DMS53 treated with DMSO at 0.1 percent for 48 hours (cell line): ENCODE results near the gene TCTN2.

ENCODE experiments used
- DNase-seq: peaks from one replicate; lab custom pipeline; 2025; ENCODE audit not compliant: unreplicated experiment; lab: John Stamatoyannopoulos, UW

Gene TCTN2

DNA sequence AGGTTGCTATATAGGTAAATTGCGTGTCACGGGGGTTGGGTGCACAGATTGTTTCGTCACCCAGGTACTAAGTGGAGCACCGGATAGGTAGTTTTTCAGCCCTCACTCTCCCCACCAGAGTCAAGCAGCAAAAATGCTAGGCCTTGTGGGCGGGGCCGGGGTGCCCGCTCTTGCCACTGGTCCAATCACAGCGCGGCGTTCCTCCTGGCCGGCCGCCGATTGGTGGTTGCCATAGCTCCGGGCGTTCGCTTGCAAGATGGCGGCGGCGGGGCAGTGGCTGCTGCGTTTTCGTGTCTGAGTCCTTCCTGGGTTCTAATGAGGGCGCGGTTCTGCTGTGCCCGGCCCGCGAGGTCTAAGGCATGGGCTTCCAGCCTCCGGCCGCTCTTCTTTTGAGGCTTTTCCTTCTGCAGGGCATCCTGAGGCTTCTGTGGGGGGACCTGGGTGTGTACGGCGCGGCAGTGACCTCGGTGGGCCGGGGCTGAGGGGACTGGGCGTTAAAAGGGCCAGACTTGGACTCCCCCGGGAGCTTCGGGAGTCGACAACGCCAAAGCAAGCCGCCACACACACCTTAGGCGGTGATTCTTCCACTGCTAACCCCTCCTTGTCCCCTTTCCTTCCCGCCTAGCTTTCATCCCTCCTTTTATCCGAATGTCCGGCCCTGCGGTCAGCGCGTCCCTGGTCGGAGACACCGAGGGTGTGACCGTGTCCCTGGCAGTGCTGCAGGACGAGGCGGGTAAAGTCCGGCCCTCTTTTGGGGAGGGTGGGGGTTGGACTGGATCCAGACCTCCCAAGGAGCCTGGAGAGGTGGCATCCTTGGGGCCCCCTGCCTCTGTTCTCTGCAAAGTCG, at the start of gene TCTN2:
TSS of gene TCTN2 (plus strand) at position 232 of the 847 bp plus-strand sequence. CDS start at position 360, 128 bp downstream.
- DNase-seq: peak; percentile 88

DNA sequence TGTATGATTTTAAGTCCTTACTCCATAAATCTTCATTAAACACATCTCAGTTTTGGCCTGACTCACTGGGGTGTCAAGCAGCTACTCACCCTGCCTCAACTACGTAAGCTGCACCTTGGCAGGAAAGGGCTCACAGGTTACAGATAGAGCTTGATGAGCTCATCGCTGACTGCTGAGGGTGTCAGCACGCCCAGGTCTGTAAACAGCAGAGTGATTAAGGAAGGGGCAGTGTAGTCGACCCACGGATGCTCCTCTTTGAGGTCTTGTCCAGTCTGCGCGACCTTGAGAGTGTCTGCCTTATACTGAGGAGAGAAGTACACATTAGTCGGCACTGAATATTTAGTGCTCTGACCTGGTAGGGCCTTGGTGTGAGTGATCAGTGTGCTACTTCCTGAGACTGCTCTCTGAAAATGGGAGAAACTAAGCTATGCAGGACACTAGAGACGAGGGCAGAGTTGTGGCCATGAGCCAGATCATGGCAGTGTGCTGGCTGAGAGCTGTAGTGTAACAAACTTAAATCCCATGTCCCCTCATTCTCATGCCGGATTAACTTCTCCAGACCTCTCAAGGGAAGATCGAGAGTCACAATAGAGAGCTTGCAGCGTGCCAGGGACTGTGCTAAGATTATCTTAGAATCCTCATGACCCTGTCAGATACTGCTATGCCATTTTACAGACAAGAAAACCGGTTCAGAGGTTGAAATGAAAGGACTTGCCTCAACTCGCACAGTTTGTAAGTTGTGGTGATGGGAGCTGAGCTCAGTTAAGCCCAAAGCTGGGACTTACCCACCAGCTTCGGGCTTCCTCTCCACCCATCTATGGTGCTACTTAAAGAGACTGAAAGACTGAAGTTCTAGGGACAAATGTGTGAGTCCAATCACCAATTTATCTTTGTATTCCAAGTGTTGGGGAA, 49.0 kb upstream of the TCTN2 start:
- no peak for DNase-seq

DNA sequence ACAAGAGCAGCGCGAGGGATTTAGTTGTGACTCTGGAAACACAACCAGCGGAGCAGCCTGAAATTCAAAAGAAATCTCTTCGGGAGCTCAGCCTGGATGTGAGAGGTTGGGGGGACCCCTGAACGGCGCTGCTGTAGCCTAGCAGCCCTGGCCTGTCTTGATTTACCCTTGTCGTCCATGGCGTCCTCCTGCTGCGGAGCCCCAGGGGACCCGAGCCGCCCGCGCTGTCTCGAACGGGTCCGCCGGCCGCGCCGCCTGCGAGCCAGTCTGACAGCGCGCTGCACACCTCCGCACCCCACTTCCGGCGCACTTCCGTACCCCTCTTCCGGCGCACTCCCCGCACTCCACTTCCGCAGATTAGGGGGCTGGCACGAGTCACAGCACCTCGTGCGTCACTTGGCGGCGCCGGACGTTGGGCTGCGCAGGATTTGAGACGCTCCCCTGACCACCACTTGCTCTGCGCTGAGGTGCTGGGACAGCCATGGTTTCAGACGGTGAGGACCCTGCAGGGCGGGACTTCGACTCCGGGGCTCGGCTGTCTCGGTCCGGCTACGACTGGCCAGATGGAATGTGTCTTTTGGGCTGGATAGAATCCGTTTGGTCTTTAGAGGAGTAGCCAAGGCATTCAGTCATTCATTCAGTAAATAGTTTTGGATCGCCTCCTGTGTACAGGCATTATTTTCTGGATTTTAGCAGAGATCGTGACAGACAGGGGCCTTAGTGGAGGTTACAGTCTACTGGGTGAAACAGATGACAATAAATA, 37.4 kb upstream of the TCTN2 start, which contains the start of the genes EIF2B1 and GTF2H3:
TSS of gene EIF2B1 (minus strand) at position 308 of the 763 bp plus-strand sequence. CDS start at position 179, 129 bp downstream.
TSS of gene GTF2H3 (plus strand) at position 451 of the 763 bp plus-strand sequence. CDS start at position 482, 31 bp downstream.
- DNase-seq: peak; percentile 88

DNA sequence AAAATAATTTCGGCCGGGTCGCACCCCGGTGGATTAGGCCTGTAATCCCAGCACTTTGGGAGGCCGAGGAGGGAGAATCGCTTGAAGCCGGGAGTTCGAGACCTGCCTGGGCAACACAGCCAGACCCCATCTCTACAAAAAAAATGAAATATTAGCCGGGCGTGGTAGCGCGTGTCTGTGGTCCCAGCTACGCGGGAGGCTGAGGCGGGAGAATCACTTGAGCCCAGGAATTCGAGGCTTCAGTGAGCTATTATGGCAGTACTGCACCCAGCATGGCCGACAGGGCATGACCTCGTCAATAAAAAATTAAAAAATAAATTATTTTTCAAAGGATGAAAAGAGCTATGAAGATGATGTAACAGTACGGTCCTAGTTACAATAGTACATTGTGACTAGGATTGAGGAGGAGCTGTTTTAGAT, 36.8 kb upstream of the TCTN2 start:
- DNase-seq: no peak

DNA sequence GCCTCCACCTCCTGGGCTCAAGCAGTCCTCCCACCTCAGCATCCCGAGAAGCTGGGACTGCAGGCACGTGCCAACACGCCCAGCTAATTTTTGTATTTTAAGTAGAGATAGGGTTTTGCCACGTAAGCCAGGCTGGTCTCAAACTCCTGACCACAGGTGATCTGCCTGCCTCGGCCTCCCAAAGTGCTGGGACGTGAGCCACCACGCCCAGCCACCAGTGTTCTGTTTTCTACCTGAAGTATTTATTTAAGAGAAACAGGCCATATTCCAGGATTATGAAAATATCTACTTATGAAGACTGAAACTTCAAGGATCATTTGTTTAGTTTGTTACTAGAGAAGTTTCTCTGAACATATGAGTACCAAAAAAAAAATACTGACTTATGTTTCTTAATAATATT, 27.0 kb upstream of the TCTN2 start:
- DNase-seq: no peak

DNA sequence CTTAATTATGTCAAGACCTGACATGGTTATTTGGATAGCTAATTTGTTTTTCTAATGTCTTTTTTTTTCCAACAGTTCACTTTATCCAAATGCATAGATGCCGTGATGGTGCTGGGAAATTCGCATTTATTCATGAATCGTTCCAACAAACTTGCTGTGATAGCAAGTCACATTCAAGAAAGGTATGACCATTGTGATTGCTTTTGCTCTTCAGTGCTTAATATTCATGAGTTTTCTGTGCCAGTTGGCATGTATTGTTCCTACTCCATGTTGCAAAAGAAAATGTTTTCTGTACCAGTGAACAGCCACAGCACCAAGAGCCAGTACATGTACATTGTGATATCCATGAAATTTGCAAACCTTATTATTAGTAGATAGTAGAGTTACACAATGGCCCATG, 25.5 kb upstream of the TCTN2 start:
- DNase-seq: no peak

DNA sequence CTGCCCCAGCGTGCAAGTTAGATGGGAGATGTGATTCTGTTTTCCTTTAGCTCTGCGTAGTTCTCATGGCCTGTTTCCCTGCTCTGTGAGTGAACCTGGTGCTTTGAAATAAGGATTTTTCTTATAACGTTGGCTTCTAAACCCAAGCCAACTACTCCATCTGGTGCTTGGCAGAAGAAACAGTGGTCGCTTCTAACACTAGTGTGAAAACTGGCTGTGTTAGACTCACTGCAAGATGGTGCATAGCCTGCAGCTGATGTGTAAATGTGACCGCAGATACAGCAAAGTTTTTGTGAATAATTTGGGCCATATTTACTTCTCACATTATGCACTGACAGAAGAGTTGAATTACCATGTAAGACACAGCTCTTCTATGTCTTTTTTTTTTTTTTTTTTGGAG, 25.0 kb upstream of the TCTN2 start:
- no peak for DNase-seq

DNA sequence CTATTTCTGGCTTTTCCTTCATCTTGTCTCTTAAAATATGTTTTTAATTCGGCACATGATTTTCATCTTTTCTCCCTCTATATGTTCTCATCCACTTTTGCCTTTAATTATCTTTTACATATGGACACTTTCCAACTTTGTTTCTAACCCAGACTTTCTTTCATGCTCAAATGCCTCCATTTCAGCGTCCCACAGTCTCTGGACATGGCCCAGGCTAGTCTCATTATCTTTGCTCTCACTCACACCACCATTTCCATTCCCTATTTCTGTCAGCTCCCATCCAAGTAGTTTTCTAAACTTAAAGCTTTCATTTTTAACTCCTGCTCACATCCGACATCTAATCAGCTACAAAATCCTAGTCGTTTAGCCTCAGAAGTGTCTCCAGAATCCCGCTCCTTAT, 22.5 kb upstream of the TCTN2 start:
- DNase-seq: no peak

DNA sequence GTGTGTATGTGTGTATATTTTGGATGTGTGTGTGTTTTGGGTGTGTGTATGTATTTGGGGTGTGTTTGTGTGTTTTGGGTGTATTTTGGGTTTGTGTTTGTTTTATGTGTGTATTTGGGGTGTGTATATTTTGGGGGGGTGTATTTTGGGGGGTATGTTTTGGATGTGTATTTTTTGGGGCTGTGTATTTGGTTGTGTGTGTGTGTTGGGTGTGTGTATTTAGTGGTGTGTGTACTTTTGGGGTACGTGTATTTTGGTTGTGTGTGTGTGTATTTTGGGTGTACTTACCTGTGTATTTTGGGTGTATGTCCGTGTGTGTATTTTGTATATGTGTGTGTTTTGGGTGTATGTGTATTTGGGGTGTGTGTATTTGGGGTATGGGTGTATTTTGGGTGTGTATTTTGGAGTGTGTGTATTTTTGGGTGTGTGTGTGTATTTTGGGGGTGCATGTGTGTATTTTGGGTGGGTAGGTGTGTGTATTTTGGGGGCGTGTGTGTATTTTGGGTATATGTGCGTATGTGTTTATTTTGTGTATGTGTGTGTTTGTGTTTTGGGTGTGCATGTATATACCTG, 16.7 kb upstream of the TCTN2 start:
- DNase-seq: no peak

DNA sequence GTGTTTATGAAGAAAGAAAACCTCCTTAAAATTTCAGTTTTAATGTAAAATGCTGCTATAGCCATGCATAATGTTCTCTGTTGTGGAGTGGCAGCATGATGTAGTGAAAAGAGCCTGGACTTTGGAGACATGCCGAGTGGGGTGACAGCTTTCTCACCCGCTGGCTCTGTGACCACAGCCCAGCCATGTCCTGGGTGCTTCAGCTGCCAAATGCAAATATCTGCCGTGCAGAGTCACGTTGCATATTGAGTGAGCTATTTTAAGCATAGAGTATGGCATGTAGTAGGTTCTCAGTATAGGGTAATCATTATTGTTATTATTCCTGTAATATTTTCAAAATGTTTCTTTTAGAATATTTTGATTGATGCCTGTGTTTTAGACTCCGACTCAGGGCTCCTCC, 15.5 kb upstream of the TCTN2 start:
- DNase-seq: no peak

DNA sequence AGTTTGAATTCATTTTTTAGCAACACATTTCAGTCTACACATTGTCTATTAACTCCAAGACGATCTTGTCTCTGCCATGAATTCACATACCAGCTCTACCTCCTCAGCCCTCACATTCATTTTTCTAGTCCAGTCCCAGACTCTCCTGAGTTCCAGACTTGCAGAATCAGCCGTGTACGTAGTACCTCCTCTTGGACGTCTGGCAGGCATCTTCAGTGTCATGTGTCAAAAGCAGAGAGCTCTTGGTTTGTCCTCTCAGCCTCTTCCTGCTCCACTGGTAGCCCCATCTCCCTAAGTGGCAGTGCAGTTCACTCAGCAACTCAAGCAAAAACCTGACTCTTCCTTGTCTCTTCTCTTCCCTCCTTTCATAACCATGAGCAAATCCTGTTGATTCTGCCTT, 14.5 kb upstream of the TCTN2 start:
- DNase-seq: no peak

DNA sequence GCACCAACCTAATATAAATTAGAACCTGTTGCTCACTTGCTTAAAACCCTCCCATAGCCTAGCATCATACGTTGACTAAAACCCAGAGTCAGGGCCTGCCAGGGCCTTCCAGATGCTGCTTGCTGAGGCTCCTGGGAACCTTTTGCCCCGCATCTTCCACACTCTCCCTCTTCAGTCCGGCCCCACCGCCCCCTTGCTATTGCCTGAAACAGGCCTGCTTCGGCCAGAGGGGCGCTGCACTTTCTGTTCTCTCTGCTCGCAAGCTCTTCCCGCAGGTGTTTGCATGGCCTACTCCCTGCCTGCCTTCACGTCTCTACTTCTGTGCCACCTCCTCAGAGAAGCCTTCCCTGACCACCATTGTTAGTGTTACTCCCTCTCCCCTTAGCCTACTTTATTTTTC, 13.7 kb upstream of the TCTN2 start:
- DNase-seq: no peak

DNA sequence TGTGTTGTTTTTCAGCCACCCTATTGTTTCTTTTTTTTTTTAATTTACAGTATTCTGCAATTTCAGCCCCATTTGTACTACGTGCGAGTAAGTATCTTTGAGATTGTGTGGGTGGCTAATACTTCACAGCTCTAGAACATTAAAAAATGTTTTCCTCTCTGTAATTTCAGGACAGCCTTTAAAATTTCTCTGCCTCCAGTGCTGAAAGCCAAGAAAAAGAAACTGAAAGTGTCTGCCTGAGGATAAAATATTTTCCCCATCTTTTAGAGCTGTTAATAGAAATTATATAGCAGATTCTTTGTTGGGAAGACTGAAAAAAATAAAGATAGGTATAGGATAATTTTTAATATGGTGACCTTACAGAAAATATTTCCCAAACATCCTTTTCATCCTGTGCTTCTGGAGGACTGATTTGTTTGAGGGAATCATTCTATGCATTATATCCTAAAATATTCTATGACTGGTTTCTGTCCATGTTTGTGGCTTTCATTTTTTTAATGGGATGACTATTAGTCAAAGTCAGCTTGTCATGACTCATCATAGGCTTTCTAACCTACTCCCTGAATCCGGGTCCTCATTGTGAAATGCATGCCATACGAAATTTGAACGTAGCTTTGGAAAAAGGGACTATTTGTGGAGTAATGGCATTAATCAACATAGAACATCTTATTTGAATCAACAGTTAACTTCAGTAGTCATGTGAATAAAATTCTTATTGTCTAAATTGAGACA, 10.8 kb upstream of the TCTN2 start:
- DNase-seq: no peak

DNA sequence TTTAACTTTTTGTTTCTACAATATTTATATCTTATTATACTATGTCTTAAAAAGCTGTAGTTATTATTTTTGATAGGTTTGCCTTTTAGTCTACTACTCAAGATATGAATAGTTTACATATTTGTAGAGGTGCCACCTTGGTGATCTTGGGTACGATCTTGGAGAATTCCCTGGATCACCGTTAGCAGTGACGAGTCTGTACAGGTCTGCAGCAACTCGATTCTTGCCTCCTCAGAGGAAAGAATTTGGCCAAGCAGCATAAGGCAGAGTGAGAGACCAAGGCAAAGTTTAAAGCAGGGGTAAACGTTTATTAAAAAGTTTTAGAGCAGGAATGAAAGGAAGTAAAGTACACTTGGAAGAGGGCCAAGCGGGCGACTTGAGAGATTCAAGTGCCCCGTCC, 3.1 kb upstream of the TCTN2 start:
- DNase-seq: no peak

DNA sequence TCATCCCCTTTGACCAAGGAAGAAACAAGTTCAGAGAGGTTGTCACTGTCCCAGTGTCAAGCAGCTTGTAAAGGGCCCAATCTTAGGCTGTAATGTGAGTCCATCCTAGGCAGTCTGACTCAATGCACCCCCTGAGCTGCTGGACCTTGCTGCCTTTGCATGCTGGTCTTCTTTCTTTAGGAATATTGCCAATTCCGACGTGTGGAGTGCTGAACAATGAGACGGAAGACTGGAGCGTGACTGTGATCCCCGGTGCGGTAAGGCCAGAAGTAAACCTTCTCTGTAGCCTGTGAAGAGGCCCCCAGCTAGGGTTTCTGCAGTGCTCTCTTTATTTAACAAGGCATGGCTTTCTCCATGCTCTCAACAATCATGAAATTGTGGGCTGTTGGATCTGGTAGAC, 963 bp downstream of the TCTN2 start:
- DNase-seq: no peak

DNA sequence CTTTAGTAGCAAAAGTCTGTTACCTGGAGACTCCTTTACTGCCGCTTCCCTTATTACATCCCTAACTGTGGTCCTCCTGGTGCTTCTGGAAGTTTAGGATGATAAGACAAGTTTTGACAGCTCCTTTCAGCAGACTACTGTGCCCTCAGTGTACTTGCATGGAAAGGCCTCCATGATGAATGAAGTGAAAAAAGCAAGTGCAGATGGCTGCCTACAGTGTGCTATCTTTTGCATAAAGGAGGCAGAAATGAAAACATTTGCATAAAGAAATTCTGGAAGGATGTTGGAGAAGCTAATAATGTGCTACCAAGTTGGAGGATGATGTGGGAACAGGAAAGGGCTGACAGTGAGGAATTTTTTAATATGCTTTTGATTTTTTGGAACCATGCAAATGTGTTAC, 4.5 kb downstream of the TCTN2 start:
- DNase-seq: no peak

DNA sequence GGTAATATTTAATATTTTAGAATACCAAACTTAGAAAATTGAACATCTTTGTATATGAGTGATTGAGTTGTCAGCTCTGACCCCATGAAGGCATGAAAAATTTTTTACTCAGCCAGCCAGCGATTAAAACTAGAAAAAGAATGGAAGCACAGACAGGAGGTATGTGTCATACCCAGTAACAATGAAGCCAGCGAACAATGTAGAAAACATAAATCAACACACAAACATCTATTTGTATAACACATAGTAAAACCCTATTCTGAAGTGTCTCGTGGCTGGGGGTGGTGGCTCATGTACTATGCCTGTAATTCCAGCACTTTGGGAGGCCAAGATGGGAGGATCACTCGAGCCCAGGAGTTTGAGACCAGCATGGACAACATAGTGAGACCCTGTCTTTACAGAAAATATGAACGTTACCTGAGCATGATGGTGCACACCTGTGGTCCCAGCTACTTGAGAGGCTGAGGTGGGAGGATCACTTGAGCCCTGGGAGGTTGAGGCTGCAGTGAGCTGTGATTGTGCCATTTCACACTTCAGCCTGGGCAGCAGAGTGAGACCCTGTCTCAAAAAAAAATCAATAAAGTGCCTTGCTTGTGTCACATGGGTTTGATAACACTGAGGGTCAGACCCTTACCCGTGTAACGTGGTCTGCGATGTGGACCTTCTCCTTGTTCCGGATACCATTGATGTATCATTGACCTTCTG, 5.9 kb downstream of the TCTN2 start:
- DNase-seq: no peak

DNA sequence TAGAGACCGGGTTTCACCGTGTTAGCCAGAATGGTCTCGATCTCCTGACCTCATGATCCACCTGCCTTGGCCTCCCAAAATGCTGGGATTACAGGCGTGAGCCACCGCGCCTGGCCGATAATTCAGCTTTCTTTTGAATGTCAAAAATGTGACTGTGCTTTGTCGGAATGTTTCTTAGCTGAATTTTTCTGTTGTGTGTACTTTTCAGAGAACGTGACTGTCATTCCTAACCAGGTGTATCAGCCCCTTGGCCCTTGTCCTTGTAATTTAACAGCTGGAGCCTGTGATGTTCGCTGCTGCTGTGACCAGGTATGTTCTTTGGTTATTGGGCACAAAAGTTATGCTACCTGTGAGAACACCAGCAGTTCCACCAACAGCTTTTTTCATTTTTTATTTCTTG, 8.1 kb downstream of the TCTN2 start:
- DNase-seq: no peak

DNA sequence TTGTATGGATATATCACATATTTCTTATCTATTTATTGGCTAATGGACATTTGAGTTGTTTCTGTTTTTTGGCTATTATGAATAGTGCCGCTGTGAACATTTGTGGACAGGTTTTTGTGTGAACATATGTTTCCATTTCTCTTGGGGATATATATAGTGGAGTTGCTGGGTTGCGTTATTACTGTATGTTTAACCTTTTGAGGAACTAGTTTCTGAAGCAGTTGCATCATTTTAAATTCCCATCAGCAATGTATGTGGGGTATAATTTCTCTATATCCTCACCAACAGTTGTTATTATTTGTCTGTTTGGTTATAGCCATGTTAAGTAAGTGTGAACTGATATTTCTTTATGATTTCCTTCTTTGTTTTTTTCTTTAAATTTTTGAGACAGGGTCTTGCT, 10.7 kb downstream of the TCTN2 start:
- no peak for DNase-seq
